ENCODE measurements around the gene VPS8.

The VPS8 gene

GRCh38 chr3:184806567-184807271 lies 5.2 kb upstream of the VPS8 start:
- no peaks in the 10 kb centered on the region for H3K36me3 ChIP-seq (ENCODE audit: insufficient read depth)
- H3K4me3 ChIP-seq (IDR thresholded peaks at IDR 0.05; ENCODE audit: insufficient read depth, low read depth, low read length) = no peak overlapping the region
- H4K20me1 ChIP-seq (ENCODE audit: insufficient read depth) = no peaks in the 10 kb centered on the region
- TF ChIP-seq, protein P1, sequence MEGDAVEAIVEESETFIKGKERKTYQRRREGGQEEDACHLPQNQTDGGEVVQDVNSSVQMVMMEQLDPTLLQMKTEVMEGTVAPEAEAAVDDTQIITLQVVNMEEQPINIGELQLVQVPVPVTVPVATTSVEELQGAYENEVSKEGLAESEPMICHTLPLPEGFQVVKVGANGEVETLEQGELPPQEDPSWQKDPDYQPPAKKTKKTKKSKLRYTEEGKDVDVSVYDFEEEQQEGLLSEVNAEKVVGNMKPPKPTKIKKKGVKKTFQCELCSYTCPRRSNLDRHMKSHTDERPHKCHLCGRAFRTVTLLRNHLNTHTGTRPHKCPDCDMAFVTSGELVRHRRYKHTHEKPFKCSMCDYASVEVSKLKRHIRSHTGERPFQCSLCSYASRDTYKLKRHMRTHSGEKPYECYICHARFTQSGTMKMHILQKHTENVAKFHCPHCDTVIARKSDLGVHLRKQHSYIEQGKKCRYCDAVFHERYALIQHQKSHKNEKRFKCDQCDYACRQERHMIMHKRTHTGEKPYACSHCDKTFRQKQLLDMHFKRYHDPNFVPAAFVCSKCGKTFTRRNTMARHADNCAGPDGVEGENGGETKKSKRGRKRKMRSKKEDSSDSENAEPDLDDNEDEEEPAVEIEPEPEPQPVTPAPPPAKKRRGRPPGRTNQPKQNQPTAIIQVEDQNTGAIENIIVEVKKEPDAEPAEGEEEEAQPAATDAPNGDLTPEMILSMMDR (conservative IDR thresholded peaks at IDR 0.05; ENCODE audit: low read depth, low read length) = no peak
- H3K4me2 ChIP-seq = no peak overlapping the region
- H3K27me3 ChIP-seq (ENCODE audit: insufficient read depth, low read depth) = no peaks in the 10 kb centered on the region
- H3K9ac ChIP-seq = no peak overlapping the region
- no peaks in the 10 kb centered on the region for H3K79me2 ChIP-seq (ENCODE audit: insufficient read depth, low read depth)
- no peak overlapping the region for H2AFZ ChIP-seq (ENCODE audit: low read depth)
- peaks cover 5% of the 10 kb centered on the region for H3K4me1 ChIP-seq (ENCODE audit: low read depth, poor library complexity, severe bottlenecking)
- H3K27ac ChIP-seq = no peak overlapping the region

DNA sequence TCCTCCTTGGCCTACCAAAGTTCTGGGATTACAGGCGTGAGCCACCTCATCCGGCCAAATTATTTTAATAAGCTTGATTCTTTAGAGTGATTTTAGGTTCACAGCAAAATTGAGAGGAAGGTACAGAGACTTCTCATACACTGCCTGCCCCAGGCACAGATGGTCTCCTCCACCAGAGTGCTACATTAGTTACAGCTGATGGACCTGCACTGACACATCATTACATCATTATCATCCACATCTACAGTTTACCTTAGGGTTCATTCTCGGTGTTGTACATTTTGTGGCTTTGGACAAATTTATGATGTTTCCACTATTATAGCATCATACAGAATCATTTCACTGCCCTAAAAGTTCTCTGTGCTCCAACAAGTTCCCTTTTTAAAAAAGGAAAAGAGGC lies 4.4 kb upstream of the VPS8 start:
- TF ChIP-seq, protein P1 (conservative IDR thresholded peaks at IDR 0.05; ENCODE audit: low read depth, low read length) = no peak
- H3K4me3 ChIP-seq (IDR thresholded peaks at IDR 0.05; ENCODE audit: insufficient read depth, low read depth, low read length) = no peak overlapping the region
- no peak overlapping the region for H2AFZ ChIP-seq (ENCODE audit: low read depth)
- no peaks in the 10 kb centered on the region for H4K20me1 ChIP-seq (ENCODE audit: insufficient read depth)
- H3K27ac ChIP-seq = no peak overlapping the region
- peaks cover 5% of the 10 kb centered on the region for H3K4me1 ChIP-seq (ENCODE audit: low read depth, poor library complexity, severe bottlenecking)
- H3K27me3 ChIP-seq (ENCODE audit: insufficient read depth, low read depth) = no peaks in the 10 kb centered on the region
- no peak overlapping the region for H3K4me2 ChIP-seq
- H3K36me3 ChIP-seq (ENCODE audit: insufficient read depth) = no peaks in the 10 kb centered on the region
- H3K9ac ChIP-seq = no peak overlapping the region
- H3K79me2 ChIP-seq (ENCODE audit: insufficient read depth, low read depth) = no peaks in the 10 kb centered on the region

GRCh38 chr3:184808021-184808420 lies 3.9 kb upstream of the VPS8 start:
- no peak overlapping the region for H3K9ac ChIP-seq
- H4K20me1 ChIP-seq (ENCODE audit: insufficient read depth) = no peaks in the 10 kb centered on the region
- H3K79me2 ChIP-seq (ENCODE audit: insufficient read depth, low read depth) = no peaks in the 10 kb centered on the region
- TF ChIP-seq, protein P1 (conservative IDR thresholded peaks at IDR 0.05; ENCODE audit: low read depth, low read length) = no peak
- H3K27me3 ChIP-seq (ENCODE audit: insufficient read depth, low read depth) = no peaks in the 10 kb centered on the region
- no peak overlapping the region for H3K4me3 ChIP-seq (IDR thresholded peaks at IDR 0.05; ENCODE audit: insufficient read depth, low read depth, low read length)
- no peaks in the 10 kb centered on the region for H3K36me3 ChIP-seq (ENCODE audit: insufficient read depth)
- H3K4me2 ChIP-seq = no peak overlapping the region
- no peak overlapping the region for H2AFZ ChIP-seq (ENCODE audit: low read depth)
- H3K4me1 ChIP-seq (ENCODE audit: low read depth, poor library complexity, severe bottlenecking) = peaks cover 5% of the 10 kb centered on the region
- no peak overlapping the region for H3K27ac ChIP-seq

GRCh38 chr3:184810146-184810545 lies 1.8 kb upstream of the VPS8 start:
- peaks cover 9% of the 10 kb centered on the region for H3K4me1 ChIP-seq (ENCODE audit: low read depth, poor library complexity, severe bottlenecking)
- H4K20me1 ChIP-seq (ENCODE audit: insufficient read depth) = no peaks in the 10 kb centered on the region
- H3K27me3 ChIP-seq (ENCODE audit: insufficient read depth, low read depth) = no peaks in the 10 kb centered on the region
- H3K4me3 ChIP-seq (IDR thresholded peaks at IDR 0.05; ENCODE audit: insufficient read depth, low read depth, low read length) = no peak overlapping the region
- no peak overlapping the region for H3K27ac ChIP-seq
- no peak overlapping the region for H3K4me2 ChIP-seq
- no peaks in the 10 kb centered on the region for H3K79me2 ChIP-seq (ENCODE audit: insufficient read depth, low read depth)
- TF ChIP-seq, protein P1 (conservative IDR thresholded peaks at IDR 0.05; ENCODE audit: low read depth, low read length) = no peak
- H3K36me3 ChIP-seq (ENCODE audit: insufficient read depth) = no peaks in the 10 kb centered on the region
- no peak overlapping the region for H2AFZ ChIP-seq (ENCODE audit: low read depth)
- H3K9ac ChIP-seq = no peak overlapping the region
